Endothelial cell of umbilical vein (primary cell): ENCODE measurements around the gene NKAIN4. TPM values are rescaled to one million over a fixed set of nuclear protein-coding genes. Genes with fewer than 3 reads are reported as not detected.

ENCODE experiments used
- BruUV-seq: library from RNA; stranded (reverse); fragments of 400-500 nt; replicated peaks from 2 replicates; lab custom pipeline; 2021; lab: Mats Ljungman, UMichigan
- CTCF ChIA-PET: fragments of 300-600, 350-600 bp; sonication (Branson Sonifier 250); formaldehyde crosslinking; loops from one replicate; lab custom pipeline; 2021; ENCODE audit warnings: antibody characterized with exemption, inconsistent platforms; lab: Charles Lee
- POLR2A ChIA-PET: fragments of 300-600, 350-600 bp; sonication (Branson Sonifier 250); formaldehyde crosslinking; loops from one replicate; lab custom pipeline; 2021; ENCODE audit warnings: antibody characterized with exemption, inconsistent platforms; lab: Charles Lee
- DNase-seq: peaks from one replicate; pipeline ENCODE4 v3.0.0-alpha.2; 2011; ENCODE audit warnings: low read depth, low spot score
- FAIRE-seq: peaks from 2 replicates; lab custom pipeline; 2011; peaks lifted over from hg19 to GRCh38; lab: Jason Lieb, UNC
- H2AFZ ChIP-seq: 2 replicates; pipeline ENCODE4 v1.6.0; 2012; ENCODE audit warnings: low read depth, low read length, control low read depth, inconsistent platforms
- H3K27ac ChIP-seq: 2 replicates; pipeline ENCODE4 v1.5.1; 2011; ENCODE audit warnings: low read depth, mild to moderate bottlenecking, control low read depth, low read length, moderate library complexity; ENCODE audit not compliant: insufficient read depth
- H3K27me3 ChIP-seq, 2 experiments: 2 replicates each; pipeline versions ENCODE4 v1.6.0 to v1.6.1; 2011; ENCODE audit warnings: low read length in 2 of 2, mixed read lengths in 1 of 2; ENCODE audit not compliant: control insufficient read depth in 2 of 2, insufficient read depth in 2 of 2
- H3K36me3 ChIP-seq, 2 experiments: 2 replicates in 1 of 2; 3 replicates in 1 of 2; pipeline ENCODE4 v1.5.1; 2011; ENCODE audit warnings: low read length in 2 of 2, mild to moderate bottlenecking in 1 of 2, moderate library complexity in 1 of 2; ENCODE audit not compliant: control insufficient read depth in 2 of 2, insufficient read depth in 2 of 2; ENCODE audit errors: extremely low read depth in 1 of 2
- H3K4me1 ChIP-seq: 3 replicates; pipeline ENCODE4 v1.5.1; 2011; ENCODE audit warnings: mild to moderate bottlenecking, low read length; ENCODE audit not compliant: control insufficient read depth, insufficient read depth; ENCODE audit errors: extremely low read depth
- H3K4me2 ChIP-seq: 2 replicates; pipeline ENCODE4 v1.6.1; 2011; ENCODE audit warnings: low read length, control low read depth, mixed read lengths; ENCODE audit not compliant: insufficient read depth
- H3K4me3 ChIP-seq, 3 experiments: fragments of 200-600 bp in 1 of 3; sonication (generic), shearing (Covaris generic) in 1 of 3; replicated peaks in 1 of 3; 2 replicates each; pipeline ENCODE4 v1.5.1; 2011 to 2016; ENCODE audit warnings: control low read depth in 3 of 3, low read length in 3 of 3, mild to moderate bottlenecking in 2 of 3, inconsistent platforms in 1 of 3, low read depth in 1 of 3, moderate library complexity in 1 of 3; ENCODE audit not compliant: insufficient read depth in 1 of 3
- H3K79me2 ChIP-seq: 2 replicates; pipeline ENCODE4 v1.6.0; 2012; ENCODE audit warnings: low read length, inconsistent platforms; ENCODE audit not compliant: control insufficient read depth, insufficient read depth
- H3K9ac ChIP-seq: replicated peaks from 2 replicates; pipeline ENCODE3; 2011; ENCODE audit warnings: low read length, control low read depth; ENCODE audit not compliant: insufficient read depth; ENCODE audit errors: extremely low read depth
- H3K9me1 ChIP-seq: replicated peaks from 3 replicates; pipeline ENCODE4 v1.6.0; 2011; ENCODE audit warnings: mild to moderate bottlenecking, low read length; ENCODE audit not compliant: control insufficient read depth, insufficient read depth; ENCODE audit errors: extremely low read depth
- H3K9me3 ChIP-seq: replicated peaks from 2 replicates; pipeline ENCODE4 v1.5.1; 2012; ENCODE audit warnings: low read length, inconsistent platforms; ENCODE audit not compliant: control insufficient read depth, insufficient read depth
- H4K20me1 ChIP-seq: replicated peaks from 2 replicates; pipeline ENCODE3; 2011; ENCODE audit warnings: mild to moderate bottlenecking, low read length; ENCODE audit not compliant: control insufficient read depth, insufficient read depth; ENCODE audit errors: extremely low read depth
- CTCF ChIP-seq, 2 donors: IDR thresholded peaks; 1 replicate in 1 of 2; 2 replicates in 1 of 2; pipeline ENCODE4 v1.5.1; 2011; ENCODE audit warnings: low read length in 2 of 2, mild to moderate bottlenecking in 2 of 2, moderate library complexity in 2 of 2, control low read depth in 1 of 2, inconsistent platforms in 1 of 2, low read depth in 1 of 2; ENCODE audit not compliant: insufficient read depth in 1 of 2; ENCODE audit errors: extremely low read depth in 1 of 2
- EZH2 ChIP-seq: IDR thresholded peaks from 2 replicates; pipeline ENCODE4 v1.6.1; 2012; ENCODE audit warnings: borderline replicate concordance, low read depth, mild to moderate bottlenecking, moderate library complexity, low read length, inconsistent platforms; ENCODE audit not compliant: severe bottlenecking
- FOS ChIP-seq: IDR thresholded peaks from 2 replicates; pipeline ENCODE4 v1.6.1; 2011; ENCODE audit warnings: mild to moderate bottlenecking, low read length, moderate library complexity, borderline replicate concordance; ENCODE audit not compliant: insufficient read depth
- GATA2 ChIP-seq: IDR thresholded peaks from 2 replicates; pipeline ENCODE4 v1.7.0; 2011; ENCODE audit warnings: low read depth, mild to moderate bottlenecking, moderate library complexity, mixed read lengths, low read length; ENCODE audit not compliant: insufficient read length, insufficient read depth
- JUN ChIP-seq: IDR thresholded peaks from 2 replicates; pipeline ENCODE4 v1.6.1; 2011; ENCODE audit warnings: borderline replicate concordance, low read depth; ENCODE audit not compliant: insufficient read length, insufficient read depth
- MAX ChIP-seq: IDR thresholded peaks from 2 replicates; pipeline ENCODE4 v1.6.1; 2011; ENCODE audit not compliant: insufficient read depth, insufficient read length
- MYC ChIP-seq: IDR thresholded peaks from one replicate; pipeline ENCODE4 v1.6.1; 2011; ENCODE audit warnings: mild to moderate bottlenecking, low read depth, low read length
- POLR2A ChIP-seq: IDR thresholded peaks from 2 replicates; pipeline ENCODE4 v1.6.1; 2012; ENCODE audit warnings: low read depth, mild to moderate bottlenecking, control low read depth, low read length
- POLR2AphosphoS5 ChIP-seq: IDR thresholded peaks from 2 replicates; pipeline ENCODE4 v1.6.1; 2012; ENCODE audit warnings: low read depth, mild to moderate bottlenecking, control low read depth, low read length, moderate library complexity; ENCODE audit not compliant: insufficient read depth
- dilution Hi-C: fragments of 300-500 bp; cut with MboI; formaldehyde crosslinking; loops from one replicate; pipeline ENCODE4 v1.15.0; 2019; ENCODE audit warnings: low sequenced_read_pairs; ENCODE audit not compliant: extremely low pct_ligation_motif_present
- intact Hi-C: fragments of 100-400 bp; cut with micrococcal nuclease; formaldehyde crosslinking; loops from one replicate; pipeline ENCODE4 v1.10.0; 2022
- polyA plus RNA-seq, 4 experiments: library from polyadenylated mRNA; depleted of rRNA in 3 of 4; stranded (reverse) in 3 of 4; unstranded in 1 of 4; fragments of >200 nt; gene quantifications; 2 replicates each; pipeline versions ENCODE4 v1.2.1 to v1.2.3, GENCODE V29; 2011 to 2012; ENCODE audit warnings: missing spikeins in 1 of 4
- total RNA-seq: library from RNA; stranded (reverse); gene quantifications from 2 replicates; pipeline ENCODE4 v1.2.3, GENCODE V29; 2021

NKAIN4 gene
- total and polyA plus RNA-seq, 2 donors (not counting 3 experiments of a cell fraction or from before 2014, with no cell fraction given) = 0.04 TPM; not detected in 1

- H3K79me2 ChIP-seq = peaks cover 12% of the 10 kb centered on the region
- DNase-seq (no peak), FAIRE-seq (no peak)
- TF ChIP-seq JUN = no peak
- no peak for TF ChIP-seq EZH2
- no peak for TF ChIP-seq GATA2
- TF ChIP-seq MYC = no peak
- TF ChIP-seq MAX = no peak
- no peak for TF ChIP-seq FOS
- TF ChIP-seq POLR2A = no peak
- no peak for TF ChIP-seq POLR2AphosphoS5
- TF ChIP-seq CTCF (IDR thresholded peaks at IDR 0.05; ENCODE audit: extremely low read depth in 1 of 2, insufficient read depth in 1 of 2, low read depth in 1 of 2, low read length in 2 of 2) = no peak
- peaks cover 4% of the 10 kb centered on the region for H3K4me1 ChIP-seq
- H3K36me3 ChIP-seq = no peaks in the 10 kb centered on the region
- H3K9me3 ChIP-seq = no peaks in the 10 kb centered on the region
- CTCF ChIA-PET = interaction anchor here (1.3 to 2.4 kb wide), 2 partner anchors 40 to 46 kb away, joined by 3 to 7 read pairs; no protein-coding TSS in a partner anchor
- H2AFZ ChIP-seq = no peak overlapping the region
- peaks cover 0 to 1% of the 10 kb centered on the region in 2 experiments for H3K27me3 ChIP-seq
- no peaks in the 10 kb centered on the region for H3K9me1 ChIP-seq
- no peaks in the 10 kb centered on the region for H4K20me1 ChIP-seq
- POLR2A ChIA-PET = no interaction called here
- H3K4me2 ChIP-seq = no peak overlapping the region
- intact Hi-C loops (no loop called here), dilution Hi-C loops (no loop called here)
- H3K4me3 ChIP-seq = no peak overlapping the region
- no peak overlapping the region for H3K9ac ChIP-seq
- BruUV-seq = no TSS peak
- H3K27ac ChIP-seq = no peak overlapping the region
Observed at GRCh38 chr20:63268671-63269439, 14.6 kb upstream of the NKAIN4 start.
